DND-41 (cell line): Measurements from ENCODE around the gene PMFBP1.

Source experiments
- CTCF ChIP-seq: IDR thresholded peaks from 2 replicates; pipeline ENCODE4 v1.5.1; 2012; ENCODE audit warnings: borderline replicate concordance, low read length, moderate library complexity, mild to moderate bottlenecking; ENCODE audit not compliant: poor library complexity, severe bottlenecking; ENCODE audit errors: extremely low read depth
- EZH2 ChIP-seq: IDR thresholded peaks from 3 replicates; pipeline ENCODE4 v1.6.1; 2012; ENCODE audit warnings: borderline replicate concordance, low read depth, mild to moderate bottlenecking, moderate library complexity, low read length, inconsistent platforms; ENCODE audit not compliant: severe bottlenecking

DNA sequence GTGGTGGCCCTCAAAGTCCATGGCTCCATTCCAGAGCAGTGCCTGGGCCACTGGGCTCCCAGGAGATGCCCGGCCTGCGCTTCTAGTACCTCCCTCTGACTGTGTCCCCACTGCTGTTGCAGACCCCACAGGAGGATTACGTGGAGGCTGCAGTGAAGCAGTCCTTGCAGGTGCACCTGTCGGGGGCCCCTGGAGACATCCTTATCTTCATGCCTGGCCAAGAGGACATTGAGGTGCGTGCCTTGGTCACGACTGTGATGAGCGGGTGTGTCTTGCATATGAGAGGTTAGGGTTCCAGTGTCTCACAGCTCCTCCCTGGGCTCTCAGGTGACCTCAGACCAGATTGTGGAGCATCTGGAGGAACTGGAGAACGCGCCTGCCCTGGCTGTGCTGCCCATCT is 67.0 kb downstream of the PMFBP1 start:
- no peak for TF ChIP-seq CTCF
- no peak for TF ChIP-seq EZH2
